OCI-LY7 (cell line): ENCODE data around the gene COL6A3. TPM values are rescaled to one million over a fixed set of nuclear protein-coding genes. Genes with fewer than 3 reads are reported as not detected.
"Not testable (repeated sequence)": the region's sequence is repeated elsewhere in the genome, so short reads cannot be mapped to it uniquely, and the experiment has no call there.

ENCODE experiments used
- BruUV-seq: library from RNA; stranded (reverse); fragments of 400-500 nt; replicated peaks from 2 replicates; lab custom pipeline; 2021; lab: Mats Ljungman, UMichigan
- CTCF ChIA-PET: fragments of 300-600 bp; sonication (Branson Sonifier 250); formaldehyde crosslinking; loops from one replicate; lab custom pipeline; 2022; ENCODE audit warnings: antibody characterized with exemption; ENCODE audit not compliant: unreplicated experiment; lab: Charles Lee
- POLR2A ChIA-PET: fragments of 300-600 bp; sonication (Branson Sonifier 250); formaldehyde crosslinking; loops from one replicate; lab custom pipeline; 2022; ENCODE audit warnings: antibody characterized with exemption; lab: Charles Lee
- DNase-seq: peaks from one replicate; pipeline ENCODE4 v3.0.0-alpha.2; 2015; ENCODE audit warnings: low spot score
- H2AFZ ChIP-seq: fragments of 200-600 bp; sonication (generic), shearing (Covaris generic); 2 replicates; pipeline ENCODE4 v1.6.1; 2014; ENCODE audit warnings: mild to moderate bottlenecking, antibody characterized with exemption, low read length, moderate library complexity
- H3K27ac ChIP-seq: fragments of 200-600 bp; sonication (generic); 2 replicates; pipeline ENCODE4 v1.5.1; 2014; ENCODE audit warnings: mixed run types, low read depth, mild to moderate bottlenecking, moderate library complexity, low read length, inconsistent platforms; ENCODE audit not compliant: poor library complexity, severe bottlenecking
- H3K36me3 ChIP-seq: fragments of 200-600 bp; sonication (generic); 2 replicates; pipeline ENCODE4 v1.6.1; 2014; ENCODE audit warnings: mild to moderate bottlenecking, antibody characterized with exemption, low read length, moderate library complexity, mixed read lengths; ENCODE audit not compliant: insufficient read depth
- H3K4me1 ChIP-seq: fragments of 200-600 bp; sonication (generic); 2 replicates; pipeline ENCODE4 v1.5.1; 2014; ENCODE audit warnings: mild to moderate bottlenecking, low read length; ENCODE audit not compliant: insufficient read depth, poor library complexity, severe bottlenecking
- H3K4me2 ChIP-seq: fragments of 200-600 bp; sonication (generic); 2 replicates; pipeline ENCODE4 v1.6.1; 2014; ENCODE audit warnings: mild to moderate bottlenecking, low read length
- H3K4me3 ChIP-seq: fragments of 200-600 bp; sonication (generic); 2 replicates; pipeline ENCODE4 v1.5.1; 2014; ENCODE audit warnings: mild to moderate bottlenecking, low read depth, low read length; ENCODE audit not compliant: poor library complexity, severe bottlenecking
- H3K79me2 ChIP-seq: fragments of 200-600 bp; sonication (generic); 2 replicates; pipeline ENCODE4 v1.6.1; 2016; ENCODE audit warnings: low read depth, mild to moderate bottlenecking, low read length, moderate library complexity, mixed read lengths; ENCODE audit not compliant: insufficient read depth
- H3K9me2 ChIP-seq: fragments of 200-600 bp; sonication (generic); 2 replicates; pipeline ENCODE4 v1.6.1; 2016; ENCODE audit warnings: mild to moderate bottlenecking, low read length, mixed read lengths; ENCODE audit not compliant: insufficient read depth
- H3K9me3 ChIP-seq: fragments of 200-600 bp; sonication (generic); 2 replicates; pipeline ENCODE4 v1.6.1; 2014; ENCODE audit warnings: mild to moderate bottlenecking, mixed run types, low read length, mixed read lengths
- H4K20me1 ChIP-seq: fragments of 200-600 bp; sonication (generic); 2 replicates; pipeline ENCODE4 v1.6.1; 2014; ENCODE audit warnings: mild to moderate bottlenecking, antibody characterized with exemption, low read length, moderate library complexity, mixed read lengths; ENCODE audit not compliant: insufficient read depth
- CTCF ChIP-seq: fragments of 200-600 bp; sonication (generic); conservative IDR thresholded peaks from 2 replicates; pipeline ENCODE4 v1.5.1; 2014; ENCODE audit warnings: mild to moderate bottlenecking, antibody characterized with exemption, low read length, moderate library complexity, mixed read lengths
- EZH2phosphoT487 ChIP-seq: fragments of 200-600 bp; sonication (generic); IDR thresholded peaks from 2 replicates; pipeline ENCODE4 v1.6.1; 2018; ENCODE audit warnings: low read depth, borderline replicate concordance, mild to moderate bottlenecking, mixed run types, antibody characterized with exemption, low read length, moderate library complexity, mixed read lengths
- intact Hi-C: fragments of 100-400 bp; cut with micrococcal nuclease; formaldehyde crosslinking; loops from one replicate; pipeline ENCODE4 v1.10.0; 2022; ENCODE audit not compliant: unreplicated experiment
- total RNA-seq, 2 experiments: library from RNA; depleted of rRNA in 1 of 2; stranded (reverse); fragments of >200 nt in 1 of 2; shearing (Covaris generic) in 1 of 2; gene quantifications; 2 replicates each; pipeline ENCODE4 v1.2.3, GENCODE V29; 2014 to 2022

COL6A3 gene
- total RNA-seq, 2 experiments from 2014 or later, result not detected

GRCh38 chr2:237306083-237306786 is 107.7 kb downstream of the COL6A3 start:
- Histone ChIP-seq H4K20me1 (no peaks in the 10 kb centered on the region), H3K79me2 (no peaks in the 10 kb centered on the region), H2AFZ (no peak overlapping the region), H3K27ac (no peak overlapping the region), H3K9me2 (no peaks in the 10 kb centered on the region), H3K4me2 (no peak overlapping the region), H3K4me3 (no peak overlapping the region), H3K36me3 (no peaks in the 10 kb centered on the region), H3K4me1 (no peaks in the 10 kb centered on the region), H3K9me3 (no peaks in the 10 kb centered on the region)
- intact Hi-C loops, result no loop called here
- CTCF ChIA-PET, result no interaction called here
- POLR2A ChIA-PET, result no interaction called here
- no peak for DNase-seq
- TF ChIP-seq CTCF (no peak), EZH2phosphoT487 (no peak)
- BruUV-seq, result no TSS peak

DNA sequence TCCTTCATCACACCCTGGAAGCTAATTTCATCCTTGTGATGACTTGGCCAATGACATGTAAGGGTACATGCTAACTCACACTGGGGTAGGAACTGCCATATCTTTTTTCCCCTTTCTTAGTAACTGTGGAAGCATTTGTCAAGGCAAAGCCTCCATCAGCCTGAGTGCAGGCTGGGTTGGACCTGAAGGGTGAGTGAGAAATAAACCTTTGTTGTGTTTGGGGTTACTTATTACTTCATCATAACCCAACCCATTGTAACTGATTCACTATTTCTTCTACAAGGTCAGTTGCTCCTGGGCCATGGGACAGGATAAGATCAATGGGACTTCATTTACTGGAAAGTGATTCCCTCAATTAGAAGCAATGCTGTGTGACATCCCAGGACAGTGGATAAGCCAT is 108.4 kb downstream of the COL6A3 start:
- TF ChIP-seq EZH2phosphoT487, result no peak
- H3K27ac ChIP-seq, result no peak overlapping the region
- H3K4me3 ChIP-seq, result no peak overlapping the region
- BruUV-seq, result no TSS peak
- no peaks in the 10 kb centered on the region for H3K4me1 ChIP-seq
- no peaks in the 10 kb centered on the region for H4K20me1 ChIP-seq
- H3K36me3 ChIP-seq, result no peaks in the 10 kb centered on the region
- H3K4me2 ChIP-seq, result no peak overlapping the region
- H3K9me3 ChIP-seq, result no peaks in the 10 kb centered on the region
- H3K9me2 ChIP-seq, result no peaks in the 10 kb centered on the region
- no peak for DNase-seq
- CTCF ChIA-PET, result no interaction called here
- no peak overlapping the region for H2AFZ ChIP-seq
- no peaks in the 10 kb centered on the region for H3K79me2 ChIP-seq
- intact Hi-C loops, result no loop called here
- POLR2A ChIA-PET, result no interaction called here

GRCh38 chr2:237304763-237305514 is 109.0 kb downstream of the COL6A3 start:
- Histone ChIP-seq H3K27ac (no peak overlapping the region), H3K4me3 (no peak overlapping the region), H4K20me1 (no peaks in the 10 kb centered on the region), H3K36me3 (no peaks in the 10 kb centered on the region), H3K79me2 (no peaks in the 10 kb centered on the region), H3K4me2 (no peak overlapping the region), H3K9me2 (no peaks in the 10 kb centered on the region), H2AFZ (no peak overlapping the region), H3K9me3 (no peaks in the 10 kb centered on the region), H3K4me1 (no peaks in the 10 kb centered on the region)
- POLR2A ChIA-PET, result no interaction called here
- no TSS peak for BruUV-seq
- no peak for DNase-seq
- no peak for TF ChIP-seq CTCF
- no peak for TF ChIP-seq EZH2phosphoT487
- intact Hi-C loops, result no loop called here
- CTCF ChIA-PET, result no interaction called here

DNA sequence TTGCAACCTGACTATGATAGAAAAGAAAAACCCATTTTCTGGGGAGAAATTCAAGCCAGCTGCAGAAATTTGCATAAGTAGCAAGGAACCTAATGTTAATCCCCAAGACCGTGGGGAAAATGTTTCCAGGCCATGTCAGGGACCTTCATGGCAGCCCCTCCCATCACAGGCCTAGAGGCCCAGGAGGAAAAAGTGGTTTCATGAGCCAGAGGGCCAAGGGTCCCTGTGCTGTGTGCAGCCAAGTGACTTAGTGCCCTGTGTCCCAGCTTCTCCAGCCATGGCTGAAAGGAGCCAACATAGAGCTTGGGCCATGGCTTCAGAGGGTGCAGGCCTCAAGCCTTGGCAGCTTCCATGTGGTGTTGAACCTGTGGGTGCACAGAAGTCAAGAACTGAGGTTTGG is 110.7 kb downstream of the COL6A3 start:
- H3K27ac ChIP-seq, H2AFZ ChIP-seq, DNase-seq, H3K9me2 ChIP-seq, H3K9me3 ChIP-seq, intact Hi-C loops, H3K79me2 ChIP-seq, H3K4me1 ChIP-seq, H3K4me3 ChIP-seq, CTCF ChIA-PET, H3K4me2 ChIP-seq, H4K20me1 ChIP-seq, POLR2A ChIA-PET, BruUV-seq, H3K36me3 ChIP-seq: not testable (repeated sequence)
